Thoracic aorta (tissue), 2 donors: ENCODE measurements around the gene NAALADL2. TPM values are rescaled to one million over a fixed set of nuclear protein-coding genes. Genes with fewer than 3 reads are reported as not detected.
A peak's percentile ranks its signal among the peaks of the same experiment; 100 is the strongest.
"Not testable (repeated sequence)": the region's sequence is repeated elsewhere in the genome, so short reads cannot be mapped to it uniquely, and the experiment has no call there.

Experiments
- ATAC-seq: fragments of 150-250 bp; one replicate; pipeline ENCODE4 v1.8.0; 2017; ENCODE audit warnings: low read depth; ENCODE audit not compliant: insufficient number of reproducible peaks, low FRiP score
- DNase-seq: peaks from one replicate; pipeline ENCODE4 v3.0.0-alpha.2; 2020; ENCODE audit warnings: low spot score
- H3K27ac ChIP-seq, 2 donors: fragments of 200-600 bp; sonication (generic); 1 replicate in 1 of 2; 2 replicates in 1 of 2; pipeline ENCODE4 v1.5.1; 2016; ENCODE audit warnings: mild to moderate bottlenecking in 2 of 2, moderate library complexity in 2 of 2
- H3K27me3 ChIP-seq: fragments of 200-600 bp; sonication (generic); replicated peaks from 2 replicates; pipeline ENCODE4 v1.6.0; 2016; ENCODE audit warnings: mild to moderate bottlenecking; ENCODE audit not compliant: insufficient read depth
- H3K36me3 ChIP-seq: fragments of 200-600 bp; sonication (generic); one replicate; pipeline ENCODE4 v1.5.1; 2016
- H3K4me1 ChIP-seq, 2 donors: fragments of 200-600 bp; sonication (generic); 1 replicate in 1 of 2; 2 replicates in 1 of 2; pipeline versions ENCODE4 v1.5.1 to v1.6.0; 2016; ENCODE audit warnings: low read depth in 2 of 2, mild to moderate bottlenecking in 1 of 2; ENCODE audit not compliant: control insufficient read depth in 1 of 2
- H3K4me3 ChIP-seq: fragments of 200-600 bp; sonication (generic); 2 replicates; pipeline ENCODE4 v1.5.1; 2016; ENCODE audit warnings: mild to moderate bottlenecking
- H3K9me3 ChIP-seq: fragments of 200-600 bp; sonication (generic); 2 replicates; pipeline ENCODE4 v1.5.1; 2016
- total RNA-seq, 2 donors: library from RNA; depleted of rRNA; stranded (reverse); fragments of >200 nt; gene quantifications; one replicate each; pipeline versions ENCODE4 v1.1.0 to v1.2.3, GENCODE V29; 2016
- TF ChIP-seq, protein P1 (sequence below): fragments of 200-600 bp; sonication (generic); IDR thresholded peaks from one replicate; pipeline ENCODE4 v1.5.1; 2019; ENCODE audit warnings: antibody characterized with exemption

The NAALADL2 gene
- total RNA-seq, 2 donors from 2014 or later: 12.9 to 21.0 TPM

DNA sequence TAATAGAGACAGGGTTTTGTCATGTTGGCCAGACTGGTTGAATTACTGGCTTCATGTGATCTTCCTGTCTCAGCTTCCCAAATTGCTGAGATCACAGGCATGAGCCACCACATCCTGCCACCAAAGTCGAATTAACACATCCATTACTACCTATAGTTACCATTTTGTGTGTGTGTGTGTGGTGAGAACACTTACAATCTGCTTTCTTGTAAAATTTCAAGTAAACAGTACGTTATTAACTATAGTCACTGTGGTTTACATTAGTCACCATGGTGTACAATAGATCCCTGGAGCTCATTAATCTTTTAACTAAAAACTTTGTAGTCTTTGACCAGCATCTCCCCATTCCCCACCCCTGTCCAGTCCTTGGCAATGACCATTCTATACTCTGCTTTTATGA is 270.0 kb downstream of the NAALADL2 start:
- DNase-seq: no peak
- Histone ChIP-seq H3K4me1 (no peaks in the 10 kb centered on the region), H3K36me3 (no peaks in the 10 kb centered on the region), H3K9me3 (no peaks in the 10 kb centered on the region), H3K27me3 (no peaks in the 10 kb centered on the region), H3K4me3 (no peak overlapping the region), H3K27ac (no peak overlapping the region)
- no peak for ATAC-seq
- TF ChIP-seq, protein P1, sequence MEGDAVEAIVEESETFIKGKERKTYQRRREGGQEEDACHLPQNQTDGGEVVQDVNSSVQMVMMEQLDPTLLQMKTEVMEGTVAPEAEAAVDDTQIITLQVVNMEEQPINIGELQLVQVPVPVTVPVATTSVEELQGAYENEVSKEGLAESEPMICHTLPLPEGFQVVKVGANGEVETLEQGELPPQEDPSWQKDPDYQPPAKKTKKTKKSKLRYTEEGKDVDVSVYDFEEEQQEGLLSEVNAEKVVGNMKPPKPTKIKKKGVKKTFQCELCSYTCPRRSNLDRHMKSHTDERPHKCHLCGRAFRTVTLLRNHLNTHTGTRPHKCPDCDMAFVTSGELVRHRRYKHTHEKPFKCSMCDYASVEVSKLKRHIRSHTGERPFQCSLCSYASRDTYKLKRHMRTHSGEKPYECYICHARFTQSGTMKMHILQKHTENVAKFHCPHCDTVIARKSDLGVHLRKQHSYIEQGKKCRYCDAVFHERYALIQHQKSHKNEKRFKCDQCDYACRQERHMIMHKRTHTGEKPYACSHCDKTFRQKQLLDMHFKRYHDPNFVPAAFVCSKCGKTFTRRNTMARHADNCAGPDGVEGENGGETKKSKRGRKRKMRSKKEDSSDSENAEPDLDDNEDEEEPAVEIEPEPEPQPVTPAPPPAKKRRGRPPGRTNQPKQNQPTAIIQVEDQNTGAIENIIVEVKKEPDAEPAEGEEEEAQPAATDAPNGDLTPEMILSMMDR: no peak

DNA sequence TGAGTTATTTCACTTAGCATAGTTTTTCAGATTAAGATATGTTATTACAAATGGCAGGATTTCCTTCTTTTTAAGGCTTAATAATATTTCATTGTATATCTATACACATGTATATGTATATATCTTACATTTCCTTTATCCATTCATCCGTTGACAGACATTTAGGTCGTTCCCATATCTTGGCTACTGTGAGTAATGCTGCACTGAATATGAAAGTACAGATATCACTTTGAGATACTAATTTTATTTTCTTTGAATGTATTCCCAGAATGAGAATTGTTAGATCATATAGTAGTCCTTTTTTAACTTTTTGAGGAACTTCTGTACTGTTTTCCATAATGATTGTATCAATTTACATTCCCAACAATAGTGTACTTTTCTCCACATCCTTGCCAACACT is 270.4 kb downstream of the NAALADL2 start:
- no peak overlapping the region for H3K4me3 ChIP-seq
- ATAC-seq: no peak
- H3K9me3 ChIP-seq: no peaks in the 10 kb centered on the region
- H3K27me3 ChIP-seq: no peaks in the 10 kb centered on the region
- no peaks in the 10 kb centered on the region for H3K4me1 ChIP-seq
- DNase-seq: no peak
- TF ChIP-seq, protein P1: no peak
- no peaks in the 10 kb centered on the region for H3K36me3 ChIP-seq
- no peak overlapping the region for H3K27ac ChIP-seq

DNA sequence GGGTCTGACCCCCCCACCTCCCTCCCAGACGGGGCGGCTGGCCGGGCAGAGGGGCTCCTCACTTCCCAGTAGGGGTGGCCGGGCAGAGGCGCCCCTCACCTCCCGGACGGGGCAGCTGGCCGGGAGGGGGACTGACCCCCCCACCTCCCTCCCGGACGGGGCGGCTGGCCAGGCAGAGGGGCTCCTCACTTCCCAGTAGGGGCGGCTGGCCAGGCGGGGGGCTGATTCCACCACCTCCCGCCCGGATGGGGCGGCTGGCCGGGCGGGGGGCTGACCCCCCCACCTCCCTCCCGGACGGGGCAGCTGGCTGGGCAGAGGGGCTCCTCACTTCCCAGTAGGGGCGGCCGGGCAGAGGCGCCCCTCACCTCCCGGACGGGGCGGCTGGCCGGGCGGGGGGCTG is 272.7 kb downstream of the NAALADL2 start:
- ATAC-seq, H3K9me3 ChIP-seq, H3K27ac ChIP-seq, H3K4me3 ChIP-seq, H3K36me3 ChIP-seq, H3K4me1 ChIP-seq, H3K27me3 ChIP-seq, DNase-seq: not testable (repeated sequence)

DNA sequence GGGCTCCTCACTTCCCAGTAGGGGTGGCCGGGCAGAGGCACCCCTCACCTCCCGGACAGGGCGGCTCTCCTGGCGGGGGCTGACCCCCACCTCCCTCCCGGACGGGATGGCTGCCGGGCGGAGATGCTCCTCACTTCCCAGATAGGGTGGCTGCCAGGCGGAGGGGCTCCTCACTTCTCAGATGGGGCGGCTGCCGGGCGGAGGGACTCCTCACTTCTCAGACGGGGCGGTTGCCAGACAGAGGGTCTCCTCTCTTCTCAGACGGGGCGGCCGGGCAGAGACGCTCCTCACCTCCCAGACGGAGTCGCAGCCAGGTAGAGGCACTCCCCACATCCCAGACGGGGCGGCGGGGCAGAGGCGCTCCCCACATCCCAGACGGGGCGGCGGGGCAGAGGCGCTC is 273.6 kb downstream of the NAALADL2 start:
- H3K4me1 ChIP-seq, DNase-seq, H3K36me3 ChIP-seq, H3K9me3 ChIP-seq, H3K27me3 ChIP-seq, H3K4me3 ChIP-seq, H3K27ac ChIP-seq, ATAC-seq: not testable (repeated sequence)

DNA sequence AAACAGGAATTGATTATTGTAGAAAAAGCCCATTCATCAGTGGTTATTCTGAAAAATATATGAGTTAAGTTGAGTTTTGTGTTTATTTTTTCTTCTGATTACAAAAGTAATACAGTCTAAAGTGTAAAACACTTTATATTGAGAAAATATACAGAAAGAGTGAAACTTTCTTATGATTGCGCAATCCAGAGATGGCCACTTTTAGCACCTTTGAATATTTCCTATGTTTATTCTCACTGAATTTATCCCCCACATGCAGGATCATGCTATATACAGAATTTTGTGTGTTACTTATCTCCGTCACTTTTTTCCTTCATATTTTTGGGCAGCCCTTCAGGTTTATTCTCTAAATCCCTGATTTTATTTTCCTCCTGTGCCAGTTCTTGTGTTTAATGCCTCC is 285.2 kb downstream of the NAALADL2 start:
- ATAC-seq (no peak), DNase-seq (no peak)
- Histone ChIP-seq H3K9me3 (no peaks in the 10 kb centered on the region), H3K4me3 (no peak overlapping the region), H3K36me3 (no peaks in the 10 kb centered on the region), H3K27me3 (no peaks in the 10 kb centered on the region), H3K4me1 (no peaks in the 10 kb centered on the region), H3K27ac (no peak overlapping the region)
- TF ChIP-seq, protein P1: no peak

DNA sequence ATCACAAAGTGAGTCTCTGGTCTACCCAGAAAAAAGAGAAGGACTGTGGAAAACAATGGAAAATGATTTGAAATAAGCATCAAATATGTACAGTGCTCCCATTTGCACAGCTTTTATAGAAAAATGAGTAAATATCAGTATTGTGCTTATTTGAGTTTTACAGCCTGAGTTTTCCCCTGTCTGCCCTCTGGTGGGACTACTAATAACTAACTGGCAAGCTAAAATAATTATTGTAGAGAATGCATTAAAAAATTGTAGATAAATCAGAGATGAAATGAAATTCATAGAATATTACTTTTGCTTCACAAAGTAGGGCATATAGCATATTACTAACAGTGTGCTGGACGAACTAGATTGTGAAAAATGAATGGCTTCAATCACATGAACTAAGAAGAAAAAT is 287.1 kb downstream of the NAALADL2 start:
- H3K9me3 ChIP-seq: no peaks in the 10 kb centered on the region
- no peaks in the 10 kb centered on the region for H3K36me3 ChIP-seq
- H3K27me3 ChIP-seq: no peaks in the 10 kb centered on the region
- H3K27ac ChIP-seq: no peak overlapping the region
- no peak overlapping the region for H3K4me3 ChIP-seq
- TF ChIP-seq, protein P1: peak; percentile 18
- no peaks in the 10 kb centered on the region for H3K4me1 ChIP-seq
- no peak for DNase-seq
- no peak for ATAC-seq
